Activated CD4-positive, alpha-beta T cell treated with anti-CD3 and anti-CD28 coated beads, Interleukin-2, amount 50 U/mL, for 4 hours (primary cell): ENCODE data around the gene LIN28A.

Source experiments
- DNase-seq, 2 experiments: peaks; one replicate each; pipeline ENCODE4 v3.0.0-alpha.2; 2020

Gene LIN28A

DNA sequence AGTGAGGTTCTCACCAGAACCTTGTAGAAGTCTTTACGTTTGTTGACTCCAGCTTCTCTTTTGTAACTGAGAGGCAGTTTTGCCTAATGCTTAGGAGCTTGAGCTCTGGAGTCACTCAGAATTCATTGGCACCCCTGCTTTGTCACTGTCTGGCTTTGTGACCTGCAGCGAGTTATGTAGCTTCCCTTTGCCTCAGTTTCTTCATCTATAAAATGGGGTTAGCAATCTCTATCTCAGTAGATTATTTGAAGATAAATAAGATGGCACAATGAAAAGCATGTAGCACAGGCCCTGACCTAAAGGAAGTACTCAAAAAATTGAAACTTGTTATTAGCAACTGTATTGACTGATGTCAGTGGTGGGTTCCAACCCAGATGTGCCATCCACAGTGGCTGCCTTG is 29.6 kb downstream of the LIN28A start:
- no peak for DNase-seq

DNA sequence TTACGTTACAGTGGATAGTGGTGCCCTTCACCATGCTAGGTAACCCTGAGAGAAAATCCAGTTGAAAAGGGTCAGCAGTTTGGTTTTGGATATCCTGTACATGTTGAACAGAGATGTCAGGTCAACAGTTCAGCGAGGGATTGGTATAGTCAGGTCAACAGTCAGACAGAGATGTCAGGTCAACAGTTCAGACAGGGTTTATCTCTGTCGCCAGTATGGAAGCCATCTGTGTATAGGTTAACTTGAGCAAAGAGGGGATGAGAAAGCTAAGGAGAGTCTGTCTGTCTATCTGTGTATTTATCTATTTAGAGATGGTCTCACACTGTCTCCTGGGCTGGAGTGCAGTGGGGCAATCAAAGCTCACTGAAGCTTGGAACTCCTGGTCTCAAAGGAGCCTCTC is 39.3 kb downstream of the LIN28A start:
- no peak for DNase-seq

DNA sequence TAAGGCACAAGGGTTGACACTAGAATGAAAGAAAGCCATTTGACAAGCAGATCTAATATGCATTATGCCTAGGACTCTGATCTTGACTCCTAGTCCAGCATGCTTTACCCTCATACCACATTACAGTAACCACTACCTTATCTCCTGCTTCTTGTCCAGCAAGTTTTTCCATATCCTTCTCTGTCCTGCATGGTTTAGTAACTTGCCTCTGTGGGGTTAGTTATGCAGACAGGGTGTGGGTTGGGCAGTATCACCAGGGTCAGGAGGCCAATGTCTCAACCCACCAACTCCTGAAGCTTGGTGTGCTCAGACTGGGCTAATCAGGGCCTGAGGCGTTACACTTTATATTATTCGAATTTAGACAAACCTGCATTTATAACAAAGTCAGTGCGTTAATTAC is 40.3 kb downstream of the LIN28A start:
- DNase-seq, result no peak

- DNase-seq, result no peak
Measured at GRCh38 chr1:26452459-26453183, 42.0 kb downstream of the LIN28A start.

DNA sequence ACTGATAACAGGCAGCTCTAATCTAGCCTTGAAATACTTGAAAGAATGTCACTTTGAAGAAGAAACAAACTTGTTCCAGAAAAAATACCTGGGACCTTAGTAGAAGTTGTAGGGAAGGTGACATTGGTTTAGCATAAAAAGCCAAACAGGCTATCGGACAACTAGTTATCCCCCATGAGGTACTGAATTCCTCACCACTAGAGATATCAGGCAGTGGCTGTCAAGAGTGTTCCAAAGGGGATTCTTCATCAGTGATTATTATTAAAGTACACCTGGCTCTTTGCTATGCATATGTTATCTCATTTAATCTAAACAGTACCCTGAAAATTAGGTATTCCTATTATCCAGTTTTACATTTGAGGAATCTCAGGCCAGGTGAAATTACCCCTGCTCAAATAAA is 48.5 kb downstream of the LIN28A start:
- DNase-seq, result no peak

DNA sequence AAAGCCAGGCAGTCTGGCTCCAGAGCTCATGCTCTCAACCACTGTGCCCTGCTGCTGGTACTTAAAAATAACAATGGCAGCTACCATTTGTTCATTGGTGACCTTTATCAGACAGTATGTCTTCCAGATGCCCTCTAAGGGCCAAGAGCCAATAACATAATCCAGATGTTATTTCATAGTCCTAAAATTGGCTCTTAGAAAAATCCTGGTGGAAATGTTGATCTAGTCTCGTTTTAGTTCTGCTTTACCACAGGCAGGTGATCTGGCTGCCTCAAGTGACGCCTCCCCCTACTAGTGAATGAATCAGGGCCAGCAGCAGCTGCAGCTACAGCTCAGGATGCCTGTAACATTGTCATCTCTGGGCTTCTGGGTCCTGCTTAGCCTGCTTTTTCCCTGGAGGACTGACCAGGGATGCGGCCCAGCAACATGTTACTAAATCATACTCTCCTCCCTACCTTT is 49.0 kb downstream of the LIN28A start:
- no peak for DNase-seq

GRCh38 chr1:26468911-26469310 is 58.3 kb downstream of the LIN28A start:
- no peak for DNase-seq

- DNase-seq, result no peak
Measured at GRCh38 chr1:26469558-26469957, 58.9 kb downstream of the LIN28A start.

DNA sequence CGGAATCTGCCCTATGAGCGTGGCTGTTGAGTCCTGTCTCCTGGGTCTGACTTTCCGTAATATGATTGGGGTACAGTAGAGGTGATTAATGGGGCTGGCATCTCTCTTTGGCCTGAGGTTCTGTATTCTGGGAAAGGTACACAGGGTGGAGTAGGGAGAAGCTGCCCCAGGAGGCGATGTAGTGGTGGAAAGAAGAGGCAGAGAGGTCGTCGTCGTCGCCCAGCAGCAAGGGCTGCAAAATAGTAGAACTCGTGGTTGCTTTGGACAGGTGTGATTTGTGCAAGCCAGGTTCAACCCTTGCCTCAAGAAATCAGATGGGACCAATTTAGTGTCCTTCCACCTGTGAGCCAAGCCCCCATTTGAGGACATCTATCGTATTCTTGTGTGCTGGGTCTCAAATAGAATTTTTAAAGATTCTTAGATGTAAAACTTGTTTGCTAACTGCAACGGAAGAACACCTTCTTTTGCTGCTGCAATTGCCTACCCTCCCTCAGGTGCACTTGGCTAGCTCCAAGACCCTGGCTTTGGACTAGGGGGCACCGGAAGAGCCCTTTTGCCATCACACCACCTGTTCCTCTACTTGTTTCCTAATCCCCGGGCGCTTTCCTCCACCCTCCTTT is 60.4 kb downstream of the LIN28A start:
- no peak for DNase-seq

- DNase-seq, result peak; percentile 7 to 12
Measured at GRCh38 chr1:26471498-26472319, 61.1 kb downstream of the LIN28A start.

- peak; percentile 87 to 89 for DNase-seq
Measured at GRCh38 chr1:26472320-26472900, 61.8 kb downstream of the LIN28A start, which contains the start of gene HMGN2. TSS of gene HMGN2 (plus strand) at chr1:26472440. CDS start at chr1:26472613, 173 bp downstream.

GRCh38 chr1:26472901-26473845 is 62.6 kb downstream of the LIN28A start:
- peak; percentile 94 for DNase-seq

- DNase-seq, result no peak
Measured at GRCh38 chr1:26474818-26475217, 64.2 kb downstream of the LIN28A start.

DNA sequence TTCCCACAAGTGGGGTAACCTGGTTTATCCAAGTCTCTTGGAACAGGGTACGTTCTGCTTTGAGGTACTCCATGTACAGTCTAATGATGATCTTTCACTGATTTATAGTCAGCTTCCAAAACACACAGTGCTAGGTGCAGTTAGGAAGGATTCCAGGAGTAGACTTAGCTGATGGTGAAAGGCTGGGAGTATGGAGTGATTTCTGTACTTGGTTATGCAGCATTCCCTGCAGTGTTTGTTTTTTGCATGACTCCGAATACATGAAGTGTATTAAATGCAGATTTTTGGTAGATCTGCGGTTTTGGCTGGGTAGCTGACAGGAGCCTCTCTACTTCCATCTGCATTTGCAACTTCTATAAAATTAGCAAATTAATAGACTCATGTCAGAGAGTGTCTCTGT is 65.4 kb downstream of the LIN28A start:
- DNase-seq, result no peak

DNA sequence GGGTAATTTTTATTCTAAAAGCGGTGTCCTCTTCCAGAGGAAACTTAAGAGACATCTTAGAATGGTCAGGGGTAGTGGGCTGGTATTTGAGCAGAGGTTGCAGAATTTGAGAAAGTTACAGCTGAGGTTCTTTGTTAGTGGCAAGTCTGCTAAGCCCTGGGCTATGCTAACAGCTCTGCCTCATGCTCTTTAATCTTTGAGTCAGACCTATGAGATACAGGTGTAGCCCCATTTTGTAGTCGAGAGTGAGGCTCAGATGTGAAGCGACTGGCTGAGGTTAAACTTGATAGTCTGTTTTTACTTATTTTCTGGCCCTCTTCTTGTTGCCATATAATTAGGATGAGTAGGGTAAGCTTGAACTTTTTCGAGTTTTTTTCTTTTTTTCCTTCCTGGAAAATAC is 66.3 kb downstream of the LIN28A start:
- DNase-seq, result no peak

GRCh38 chr1:26477446-26478152 is 67.0 kb downstream of the LIN28A start:
- DNase-seq, result no peak

GRCh38 chr1:26478159-26478558 is 67.5 kb downstream of the LIN28A start:
- no peak for DNase-seq

- DNase-seq, result no peak
Measured at GRCh38 chr1:26478988-26479387, 68.4 kb downstream of the LIN28A start.
